ENCODE results near the gene LTBP2. TPM values are rescaled to one million over a fixed set of nuclear protein-coding genes. Genes with fewer than 3 reads are reported as not detected.
A peak's percentile ranks its signal among the peaks of the same experiment; 100 is the strongest.

LTBP2 gene
- total RNA-seq, 1 donor from 2014 or later, result 6.6 TPM

GRCh38 chr14:74563586-74564159 lies 48.4 kb downstream of the LTBP2 start:
- FAIRE-seq, result no peak
- no peak for DNase-seq (ENCODE audit: low read depth)
- no peaks in the 10 kb centered on the region for H3K27me3 ChIP-seq (ENCODE audit: control insufficient read depth, insufficient read depth, low read length)
- no peak for TF ChIP-seq CTCF (IDR thresholded peaks at IDR 0.05; ENCODE audit: insufficient read depth, low read length, severe bottlenecking)
- H3K4me3 ChIP-seq (ENCODE audit: low read depth, low read length), result no peak overlapping the region
- peaks cover 1% of the 10 kb centered on the region for H3K36me3 ChIP-seq (ENCODE audit: control insufficient read depth, insufficient read depth, low read length)

- no peak for TF ChIP-seq CTCF (IDR thresholded peaks at IDR 0.05; ENCODE audit: insufficient read depth, low read length, severe bottlenecking)
- H3K36me3 ChIP-seq (ENCODE audit: control insufficient read depth, insufficient read depth, low read length), result peaks cover 1% of the 10 kb centered on the region
- no peak for FAIRE-seq
- H3K27me3 ChIP-seq (ENCODE audit: control insufficient read depth, insufficient read depth, low read length), result no peaks in the 10 kb centered on the region
- no peak overlapping the region for H3K4me3 ChIP-seq (ENCODE audit: low read depth, low read length)
- no peak for DNase-seq (ENCODE audit: low read depth)
Observed at GRCh38 chr14:74563233-74563585, 48.8 kb downstream of the LTBP2 start.

- H3K36me3 ChIP-seq (ENCODE audit: control insufficient read depth, insufficient read depth, low read length), result peaks cover 1% of the 10 kb centered on the region
- DNase-seq (ENCODE audit: low read depth) (peak; percentile 50), FAIRE-seq (no peak)
Observed at GRCh38 chr14:74562515-74563232, 49.4 kb downstream of the LTBP2 start.

GRCh38 chr14:74558655-74559054 lies 53.4 kb downstream of the LTBP2 start:
- Histone ChIP-seq H3K4me3 (ENCODE audit: low read depth, low read length) (no peak overlapping the region), H3K27me3 (ENCODE audit: control insufficient read depth, insufficient read depth, low read length) (no peaks in the 10 kb centered on the region), H3K36me3 (ENCODE audit: control insufficient read depth, insufficient read depth, low read length) (peaks cover 1% of the 10 kb centered on the region)
- no peak for TF ChIP-seq CTCF (IDR thresholded peaks at IDR 0.05; ENCODE audit: insufficient read depth, low read length, severe bottlenecking)
- DNase-seq (ENCODE audit: low read depth), result no peak
- no peak for FAIRE-seq

More at GRCh38 chr14:74562515-74563232, 49.4 kb downstream of the LTBP2 start:
- Histone ChIP-seq H3K4me3 (ENCODE audit: low read depth, low read length) (no peak overlapping the region), H3K27me3 (ENCODE audit: control insufficient read depth, insufficient read depth, low read length) (no peaks in the 10 kb centered on the region)
- peak; percentile 19 for TF ChIP-seq CTCF (IDR thresholded peaks at IDR 0.05; ENCODE audit: insufficient read depth, low read length, severe bottlenecking)

- H3K27me3 ChIP-seq (ENCODE audit: control insufficient read depth, insufficient read depth, low read length), result no peaks in the 10 kb centered on the region
- FAIRE-seq, result no peak
- no peak for TF ChIP-seq CTCF (IDR thresholded peaks at IDR 0.05; ENCODE audit: insufficient read depth, low read length, severe bottlenecking)
- peaks cover 1% of the 10 kb centered on the region for H3K36me3 ChIP-seq (ENCODE audit: control insufficient read depth, insufficient read depth, low read length)
- no peak for DNase-seq (ENCODE audit: low read depth)
- no peak overlapping the region for H3K4me3 ChIP-seq (ENCODE audit: low read depth, low read length)
Observed at GRCh38 chr14:74557691-74558090, 54.3 kb downstream of the LTBP2 start.

Data from bronchial epithelial cell (primary cell).